B cell (primary cell): Measurements from ENCODE around the gene TEC. TPM values are rescaled to one million over a fixed set of nuclear protein-coding genes. Genes with fewer than 3 reads are reported as not detected.
A peak's percentile ranks its signal among the peaks of the same experiment; 100 is the strongest.

Source experiments
- ATAC-seq: fragments of 200-7000 bp; cut with Tn5 transposase; one replicate; pipeline ENCODE4 v1.10.0; 2021; ENCODE audit warnings: low read depth, mild to moderate bottlenecking, moderate number of reproducible peaks, moderate library complexity
- CTCF ChIA-PET: fragments of 350-600 bp; sonication (Branson Sonifier 250); formaldehyde crosslinking; loops from one replicate; lab custom pipeline; 2021; ENCODE audit warnings: antibody characterized with exemption, inconsistent platforms; lab: Charles Lee
- POLR2A ChIA-PET: fragments of 350-600 bp; sonication (Branson Sonifier 250); formaldehyde crosslinking; loops from one replicate; lab custom pipeline; 2021; ENCODE audit warnings: antibody characterized with exemption; lab: Charles Lee
- DNase-seq: peaks from one replicate; pipeline ENCODE4 v3.0.0; 2013
- H2AFZ ChIP-seq: 2 replicates; pipeline ENCODE4 v1.6.1; 2012; ENCODE audit warnings: mild to moderate bottlenecking, low read depth, low read length; ENCODE audit not compliant: insufficient read depth, poor library complexity, severe bottlenecking
- H3K27ac ChIP-seq, 2 donors: 1 replicate in 1 of 2; 2 replicates in 1 of 2; pipeline ENCODE4 v1.5.1; 2012 to 2013; ENCODE audit warnings: low read length in 2 of 2, mild to moderate bottlenecking in 2 of 2, moderate library complexity in 1 of 2
- H3K27me3 ChIP-seq, 4 experiments: fragments of 200-600 bp in 1 of 4; sonication (generic) in 1 of 4; replicated peaks in 1 of 4; 1 replicate in 2 of 4; 2 replicates in 2 of 4; pipeline versions ENCODE4 v1.6.1 to v1.7.0; 2013 to 2016; ENCODE audit warnings: low read length in 3 of 4, mild to moderate bottlenecking in 2 of 4, mixed read lengths in 1 of 4, moderate library complexity in 1 of 4; ENCODE audit not compliant: insufficient read depth in 4 of 4, control insufficient read depth in 3 of 4; ENCODE audit errors: control extremely low read depth in 1 of 4
- H3K36me3 ChIP-seq, 2 experiments: replicated peaks in 1 of 2; 1 replicate in 1 of 2; 2 replicates in 1 of 2; pipeline versions ENCODE4 v1.6.1 to v1.7.1; 2013; ENCODE audit warnings: low read length in 1 of 2; ENCODE audit not compliant: insufficient read depth in 2 of 2, control insufficient read depth in 1 of 2; ENCODE audit errors: control extremely low read depth in 1 of 2, extremely low read depth in 1 of 2
- H3K4me1 ChIP-seq, 2 donors: fragments of 200-600 bp in 1 of 2; sonication (generic) in 1 of 2; 1 replicate in 1 of 2; 2 replicates in 1 of 2; pipeline versions ENCODE4 v1.5.1 to v1.6.1; 2013 to 2017; ENCODE audit warnings: low read length in 2 of 2; ENCODE audit not compliant: control insufficient read depth in 2 of 2, insufficient read depth in 2 of 2
- H3K4me2 ChIP-seq: replicated peaks from 2 replicates; pipeline ENCODE3; 2012; ENCODE audit warnings: mild to moderate bottlenecking, low read depth, low read length; ENCODE audit not compliant: poor library complexity, severe bottlenecking
- H3K4me3 ChIP-seq, 5 experiments: fragments of 200-600 bp in 1 of 5; sonication (generic) in 1 of 5; 1 replicate in 3 of 5; 2 replicates in 2 of 5; pipeline versions ENCODE4 v1.5.1 to v1.7.0; 2011 to 2016; ENCODE audit warnings: low read length in 4 of 5, mild to moderate bottlenecking in 4 of 5, low read depth in 2 of 5, control low read depth in 1 of 5, moderate library complexity in 1 of 5; ENCODE audit not compliant: insufficient read depth in 1 of 5; ENCODE audit errors: control extremely low read depth in 1 of 5, extremely low read depth in 1 of 5
- H3K79me2 ChIP-seq: fragments of 200-600 bp; sonication (generic); one replicate; pipeline ENCODE4 v1.6.0; 2016; ENCODE audit warnings: low read length; ENCODE audit not compliant: control insufficient read depth, insufficient read depth
- H3K9ac ChIP-seq: fragments of 200-600 bp; sonication (generic); 2 replicates; pipeline ENCODE4 v1.6.1; 2017; ENCODE audit warnings: mild to moderate bottlenecking, low read length, moderate library complexity
- H3K9me3 ChIP-seq, 3 donors: one replicate each; pipeline versions ENCODE4 v1.6.1 to v1.7.1; 2013; ENCODE audit warnings: low read length in 2 of 3; ENCODE audit not compliant: control insufficient read depth in 2 of 3, insufficient read depth in 1 of 3; ENCODE audit errors: control extremely low read depth in 1 of 3
- H4K20me1 ChIP-seq: 2 replicates; pipeline ENCODE4 v1.6.0; 2012; ENCODE audit warnings: mild to moderate bottlenecking, low read length; ENCODE audit not compliant: insufficient read depth, control insufficient read depth, poor library complexity, severe bottlenecking
- H3K27ac Mint-ChIP-seq: one replicate; pipeline ENCODE4 v1.8.0; 2021; ENCODE audit warnings: mixed read lengths
- H3K27me3 Mint-ChIP-seq: one replicate; pipeline ENCODE4 v1.8.0; 2021; ENCODE audit warnings: mixed read lengths
- H3K4me1 Mint-ChIP-seq: one replicate; pipeline ENCODE4 v1.8.0; 2021; ENCODE audit warnings: mixed read lengths
- H3K4me3 Mint-ChIP-seq: one replicate; pipeline ENCODE4 v1.8.0; 2021; ENCODE audit warnings: mixed read lengths
- H3K9me3 Mint-ChIP-seq: one replicate; pipeline ENCODE4 v1.8.0; 2022; ENCODE audit warnings: mixed read lengths; ENCODE audit not compliant: insufficient read depth
- EZH2 ChIP-seq: IDR thresholded peaks from 2 replicates; pipeline ENCODE4 v1.6.1; 2012; ENCODE audit warnings: borderline replicate concordance, low read depth, mild to moderate bottlenecking, moderate library complexity, low read length; ENCODE audit not compliant: insufficient read depth, poor library complexity, severe bottlenecking
- WGBS: methylation state at CpG from one replicate; pipeline ENCODE4 v1.1.5; 2013; ENCODE audit warnings: missing lambda C conversion rate; ENCODE audit not compliant: insufficient coverage; 5-methylcytosine and 5-hydroxymethylcytosine counted together
- intact Hi-C: fragments of 100-400 bp; cut with micrococcal nuclease; formaldehyde crosslinking; loops from one replicate; pipeline ENCODE4 v1.10.0; 2022
- polyA plus RNA-seq: library from polyadenylated mRNA; depleted of rRNA; stranded (reverse); fragments of >200 nt; gene quantifications from 2 replicates; pipeline ENCODE4 v1.2.3, GENCODE V29; 2012
- total RNA-seq, 2 donors: library from RNA; stranded (reverse); fragments of 120-200 nt in 1 of 2; gene quantifications; 1 replicate in 1 of 2; 2 replicates in 1 of 2; pipeline versions ENCODE4 v1.2.3 to v1.2.4, GENCODE V29; 2013 to 2022
- TF ChIP-seq, protein P1 (sequence below): fragments of 200-600 bp; IDR thresholded peaks from one replicate; pipeline ENCODE4 v1.8.0; 2022; ENCODE audit warnings: antibody characterized with exemption, mild to moderate bottlenecking

Gene TEC
- total and polyA plus RNA-seq, 2 donors (not counting 1 experiment from before 2014, with no cell fraction given): 2.0 to 8.3 TPM

DNA sequence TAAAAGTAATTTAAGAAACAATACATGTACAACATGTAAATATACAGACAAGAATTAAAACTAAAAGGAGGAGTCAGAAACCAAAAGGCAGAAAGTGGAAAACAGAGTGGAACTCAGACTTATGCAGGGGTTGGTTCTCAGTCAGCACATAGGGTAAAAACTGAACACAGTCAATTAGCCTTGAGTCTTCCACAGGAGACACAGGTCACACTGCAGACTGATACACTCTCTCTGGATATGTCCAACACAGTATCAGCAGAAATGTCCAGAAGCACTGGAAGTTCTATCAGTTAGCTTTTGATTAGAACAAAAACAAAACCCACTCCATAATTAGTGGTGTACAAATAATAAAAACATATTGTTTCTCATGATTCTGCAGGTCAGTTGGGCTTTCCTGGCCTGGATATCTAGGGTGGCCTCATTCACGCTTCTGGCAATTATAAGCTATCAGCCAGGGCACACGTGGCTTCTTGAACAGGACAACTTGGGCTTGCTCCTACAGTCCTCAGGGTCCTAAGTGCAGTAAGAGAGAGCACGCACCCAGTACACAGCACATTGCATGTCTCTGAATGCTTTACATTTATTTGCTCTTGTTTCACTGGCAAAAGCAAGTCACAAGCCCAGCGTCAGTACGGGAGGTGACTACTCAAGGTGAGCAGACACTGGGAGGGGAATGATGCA, 21.6 kb downstream of the TEC start:
- H3K27me3 Mint-ChIP-seq: no peaks in the 10 kb centered on the region
- Histone ChIP-seq H3K36me3 (no peaks in the 10 kb centered on the region), H3K4me2 (no peak overlapping the region), H3K27me3 (no peaks in the 10 kb centered on the region), H3K9ac (no peak overlapping the region), H4K20me1 (no peaks in the 10 kb centered on the region), H3K79me2 (peaks cover 45% of the 10 kb centered on the region), H2AFZ (no peak overlapping the region), H3K4me3 (no peak overlapping the region), H3K27ac (no peak overlapping the region), H3K4me1 (no peaks in the 10 kb centered on the region), H3K9me3 (no peaks in the 10 kb centered on the region)
- H3K4me1 Mint-ChIP-seq: peaks cover 24% of the 10 kb centered on the region
- DNase-seq: no peak
- H3K27ac Mint-ChIP-seq: peak overlapping the region; percentile 42
- no peak overlapping the region for H3K4me3 Mint-ChIP-seq
- TF ChIP-seq EZH2: no peak
- TF ChIP-seq, protein P1, sequence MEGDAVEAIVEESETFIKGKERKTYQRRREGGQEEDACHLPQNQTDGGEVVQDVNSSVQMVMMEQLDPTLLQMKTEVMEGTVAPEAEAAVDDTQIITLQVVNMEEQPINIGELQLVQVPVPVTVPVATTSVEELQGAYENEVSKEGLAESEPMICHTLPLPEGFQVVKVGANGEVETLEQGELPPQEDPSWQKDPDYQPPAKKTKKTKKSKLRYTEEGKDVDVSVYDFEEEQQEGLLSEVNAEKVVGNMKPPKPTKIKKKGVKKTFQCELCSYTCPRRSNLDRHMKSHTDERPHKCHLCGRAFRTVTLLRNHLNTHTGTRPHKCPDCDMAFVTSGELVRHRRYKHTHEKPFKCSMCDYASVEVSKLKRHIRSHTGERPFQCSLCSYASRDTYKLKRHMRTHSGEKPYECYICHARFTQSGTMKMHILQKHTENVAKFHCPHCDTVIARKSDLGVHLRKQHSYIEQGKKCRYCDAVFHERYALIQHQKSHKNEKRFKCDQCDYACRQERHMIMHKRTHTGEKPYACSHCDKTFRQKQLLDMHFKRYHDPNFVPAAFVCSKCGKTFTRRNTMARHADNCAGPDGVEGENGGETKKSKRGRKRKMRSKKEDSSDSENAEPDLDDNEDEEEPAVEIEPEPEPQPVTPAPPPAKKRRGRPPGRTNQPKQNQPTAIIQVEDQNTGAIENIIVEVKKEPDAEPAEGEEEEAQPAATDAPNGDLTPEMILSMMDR: no peak
- ATAC-seq: no peak
- intact Hi-C loops: no loop called here
- 99% methylated on average over 5 of the region's 5 CpGs for WGBS
- POLR2A ChIA-PET: no interaction called here
- no peaks in the 10 kb centered on the region for H3K9me3 Mint-ChIP-seq
- CTCF ChIA-PET: no interaction called here

- Histone ChIP-seq H3K79me2 (peaks cover 49% of the 10 kb centered on the region), H3K27me3 (no peaks in the 10 kb centered on the region), H3K36me3 (no peaks in the 10 kb centered on the region), H3K9ac (no peak overlapping the region), H3K9me3 (no peaks in the 10 kb centered on the region), H3K4me1 (no peaks in the 10 kb centered on the region), H4K20me1 (no peaks in the 10 kb centered on the region), H2AFZ (no peak overlapping the region), H3K4me2 (peak overlapping the region; percentile 9), H3K27ac (no peak overlapping the region), H3K4me3 (no peak overlapping the region)
- CTCF ChIA-PET: no interaction called here
- intact Hi-C loops: no loop called here
- no peaks in the 10 kb centered on the region for H3K27me3 Mint-ChIP-seq
- no peaks in the 10 kb centered on the region for H3K9me3 Mint-ChIP-seq
- TF ChIP-seq, protein P1: no peak
- TF ChIP-seq EZH2: no peak
- no peak overlapping the region for H3K4me3 Mint-ChIP-seq
- H3K27ac Mint-ChIP-seq: peak overlapping the region; percentile 17
- peak; percentile 31 for ATAC-seq
- WGBS: no CpG with 5 or more reads among the region's 7 CpGs
- POLR2A ChIA-PET: no interaction called here
- DNase-seq: no peak
- H3K4me1 Mint-ChIP-seq: peaks cover 27% of the 10 kb centered on the region
Observed at GRCh38 chr4:48247142-48247877, 22.3 kb downstream of the TEC start.
